Natural killer cell (primary cell): ENCODE results near the gene DNAJC13. TPM values are rescaled to one million over a fixed set of nuclear protein-coding genes. Genes with fewer than 3 reads are reported as not detected.

Experiments
- ATAC-seq, 3 donors: fragments of 150-1000 bp in 2 of 3; fragments of 200-7000 bp in 1 of 3; cut with Tn5 transposase; 1 replicate in 1 of 3; 2 replicates in 2 of 3; pipeline ENCODE4 v1.10.0; 2021; ENCODE audit warnings: mild to moderate bottlenecking in 2 of 3, moderate library complexity in 2 of 3
- DNase-seq, 2 donors: peaks; one replicate each; pipeline versions ENCODE4 v3.0.0 to v3.0.0-alpha.2; 2013 to 2021; ENCODE audit warnings: mixed read lengths in 1 of 2
- H3K27ac ChIP-seq: one replicate; pipeline ENCODE4 v1.5.1; 2013; ENCODE audit warnings: mild to moderate bottlenecking, low read length
- H3K27me3 ChIP-seq: one replicate; pipeline ENCODE4 v1.6.1; 2013; ENCODE audit warnings: low read length; ENCODE audit not compliant: control insufficient read depth, insufficient read depth
- H3K36me3 ChIP-seq: one replicate; pipeline ENCODE4 v1.6.1; 2013; ENCODE audit warnings: low read length; ENCODE audit not compliant: control insufficient read depth, insufficient read depth
- H3K4me1 ChIP-seq: one replicate; pipeline ENCODE4 v1.6.1; 2013; ENCODE audit warnings: low read length; ENCODE audit not compliant: control insufficient read depth, insufficient read depth
- H3K4me3 ChIP-seq: one replicate; pipeline ENCODE4 v1.5.1; 2013; ENCODE audit warnings: low read length
- H3K9me3 ChIP-seq: one replicate; pipeline ENCODE4 v1.6.1; 2013; ENCODE audit warnings: low read length; ENCODE audit not compliant: control insufficient read depth, insufficient read depth
- H3K27ac Mint-ChIP-seq, 2 donors: one replicate each; pipeline ENCODE4 v1.8.0; 2022; ENCODE audit warnings: mild to moderate bottlenecking in 2 of 2, mixed read lengths in 2 of 2, moderate library complexity in 1 of 2
- H3K27me3 Mint-ChIP-seq, 2 donors: one replicate each; pipeline ENCODE4 v1.8.0; 2022; ENCODE audit warnings: low read depth in 2 of 2, mixed read lengths in 2 of 2
- H3K36me3 Mint-ChIP-seq: one replicate; pipeline ENCODE4 v1.8.0; 2022; ENCODE audit warnings: mixed read lengths
- H3K4me1 Mint-ChIP-seq, 2 donors: one replicate each; pipeline ENCODE4 v1.8.0; 2022; ENCODE audit warnings: mixed read lengths in 2 of 2
- H3K4me3 Mint-ChIP-seq: one replicate; pipeline ENCODE4 v1.8.0; 2022; ENCODE audit warnings: mild to moderate bottlenecking, moderate library complexity, mixed read lengths
- H3K9me3 Mint-ChIP-seq, 2 donors: one replicate each; pipeline ENCODE4 v1.8.0; 2022; ENCODE audit warnings: mixed read lengths in 2 of 2
- WGBS: methylation state at CpG from one replicate; pipeline ENCODE4 v1.1.7; 2013; ENCODE audit warnings: missing lambda C conversion rate; ENCODE audit not compliant: insufficient coverage; 5-methylcytosine and 5-hydroxymethylcytosine counted together
- intact Hi-C: fragments of 100-400 bp; cut with micrococcal nuclease; formaldehyde crosslinking; loops from one replicate; pipeline ENCODE4 v1.14.2; 2022
- total RNA-seq, 4 donors: library from RNA; stranded (reverse); fragments of 120-200 nt in 1 of 4; gene quantifications; one replicate each; pipeline versions ENCODE4 v1.2.3 to v1.2.4, GENCODE V29; 2013 to 2022
- TF ChIP-seq, protein P1 (sequence below): fragments of 200-600 bp; IDR thresholded peaks from one replicate; pipeline ENCODE4 v1.8.0; 2022; ENCODE audit warnings: antibody characterized with exemption

Gene DNAJC13
- total RNA-seq, 3 donors from 2014 or later (not counting 1 experiment from before 2014, with no cell fraction given): 30.5 to 44.0 (median 42.9) TPM

DNA sequence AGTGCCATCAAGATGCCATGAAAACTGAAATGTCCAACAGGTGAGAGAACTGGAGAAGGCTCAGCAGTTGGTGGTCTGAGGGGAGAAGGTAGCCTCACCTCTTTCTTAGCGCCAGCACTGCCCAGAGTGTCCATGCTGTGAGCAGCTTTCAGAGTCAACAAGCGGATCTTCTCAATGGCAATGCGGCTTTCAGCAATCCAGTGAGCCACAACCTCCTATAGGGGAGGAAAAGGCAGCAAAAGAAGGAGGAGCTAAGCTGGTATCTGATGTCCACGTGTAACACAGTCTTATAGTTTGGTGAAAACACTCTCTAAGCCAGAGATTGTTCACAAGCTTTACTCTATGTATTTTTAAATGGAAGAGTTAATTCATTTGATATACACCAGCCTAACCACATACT lies 143.7 kb downstream of the DNAJC13 start:
- H3K27me3 ChIP-seq: no peaks in the 10 kb centered on the region
- H3K27ac ChIP-seq: no peak overlapping the region
- H3K27ac Mint-ChIP-seq: no peak overlapping the region
- H3K4me3 ChIP-seq: no peak overlapping the region
- H3K9me3 Mint-ChIP-seq: no peaks in the 10 kb centered on the region
- H3K9me3 ChIP-seq: no peaks in the 10 kb centered on the region
- peaks cover 10% of the 10 kb centered on the region for H3K36me3 ChIP-seq
- H3K4me1 ChIP-seq: no peaks in the 10 kb centered on the region
- intact Hi-C loops: no loop called here
- no peak overlapping the region for H3K4me3 Mint-ChIP-seq
- DNase-seq (no peak), ATAC-seq (no peak)
- 100% methylated on average over 3 of the region's 4 CpGs for WGBS
- TF ChIP-seq, protein P1, sequence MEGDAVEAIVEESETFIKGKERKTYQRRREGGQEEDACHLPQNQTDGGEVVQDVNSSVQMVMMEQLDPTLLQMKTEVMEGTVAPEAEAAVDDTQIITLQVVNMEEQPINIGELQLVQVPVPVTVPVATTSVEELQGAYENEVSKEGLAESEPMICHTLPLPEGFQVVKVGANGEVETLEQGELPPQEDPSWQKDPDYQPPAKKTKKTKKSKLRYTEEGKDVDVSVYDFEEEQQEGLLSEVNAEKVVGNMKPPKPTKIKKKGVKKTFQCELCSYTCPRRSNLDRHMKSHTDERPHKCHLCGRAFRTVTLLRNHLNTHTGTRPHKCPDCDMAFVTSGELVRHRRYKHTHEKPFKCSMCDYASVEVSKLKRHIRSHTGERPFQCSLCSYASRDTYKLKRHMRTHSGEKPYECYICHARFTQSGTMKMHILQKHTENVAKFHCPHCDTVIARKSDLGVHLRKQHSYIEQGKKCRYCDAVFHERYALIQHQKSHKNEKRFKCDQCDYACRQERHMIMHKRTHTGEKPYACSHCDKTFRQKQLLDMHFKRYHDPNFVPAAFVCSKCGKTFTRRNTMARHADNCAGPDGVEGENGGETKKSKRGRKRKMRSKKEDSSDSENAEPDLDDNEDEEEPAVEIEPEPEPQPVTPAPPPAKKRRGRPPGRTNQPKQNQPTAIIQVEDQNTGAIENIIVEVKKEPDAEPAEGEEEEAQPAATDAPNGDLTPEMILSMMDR: no peak
- no peaks in the 10 kb centered on the region for H3K27me3 Mint-ChIP-seq
- no peaks in the 10 kb centered on the region for H3K4me1 Mint-ChIP-seq
- H3K36me3 Mint-ChIP-seq: peaks cover 6% of the 10 kb centered on the region

GRCh38 chr3:132563420-132564069 lies 146.2 kb downstream of the DNAJC13 start:
- H3K9me3 Mint-ChIP-seq: no peaks in the 10 kb centered on the region
- DNase-seq: no peak
- H3K9me3 ChIP-seq: no peaks in the 10 kb centered on the region
- H3K36me3 Mint-ChIP-seq: peaks cover 6% of the 10 kb centered on the region
- no peak overlapping the region for H3K27ac Mint-ChIP-seq
- TF ChIP-seq, protein P1: no peak
- H3K4me1 ChIP-seq: no peaks in the 10 kb centered on the region
- H3K36me3 ChIP-seq: peaks cover 10% of the 10 kb centered on the region
- no peak overlapping the region for H3K27ac ChIP-seq
- no peak for ATAC-seq
- no peak overlapping the region for H3K4me3 ChIP-seq
- H3K27me3 ChIP-seq: no peaks in the 10 kb centered on the region
- WGBS: no CpG with 5 or more reads among the region's 4 CpGs
- no peaks in the 10 kb centered on the region for H3K27me3 Mint-ChIP-seq
- H3K4me1 Mint-ChIP-seq: no peaks in the 10 kb centered on the region
- H3K4me3 Mint-ChIP-seq: no peak overlapping the region
- intact Hi-C loops: no loop called here

- no peak overlapping the region for H3K4me3 ChIP-seq
- Mint-ChIP-seq H3K4me1 (no peaks in the 10 kb centered on the region), H3K27me3 (no peaks in the 10 kb centered on the region), H3K4me3 (no peak overlapping the region), H3K9me3 (no peaks in the 10 kb centered on the region), H3K36me3 (peaks cover 6% of the 10 kb centered on the region), H3K27ac (no peak overlapping the region)
- DNase-seq (no peak), ATAC-seq (no peak)
- H3K36me3 ChIP-seq: peaks cover 7% of the 10 kb centered on the region
- H3K27me3 ChIP-seq: no peaks in the 10 kb centered on the region
- TF ChIP-seq, protein P1: no peak
- 33% methylated on average over 1 of the region's 2 CpGs for WGBS
- no peaks in the 10 kb centered on the region for H3K9me3 ChIP-seq
- intact Hi-C loops: no loop called here
- no peak overlapping the region for H3K27ac ChIP-seq
- no peaks in the 10 kb centered on the region for H3K4me1 ChIP-seq
Measured at GRCh38 chr3:132564070-132564465, 146.8 kb downstream of the DNAJC13 start.

GRCh38 chr3:132568422-132568821 lies 151.1 kb downstream of the DNAJC13 start:
- Histone ChIP-seq H3K4me3 (no peak overlapping the region), H3K9me3 (no peaks in the 10 kb centered on the region), H3K27me3 (no peaks in the 10 kb centered on the region), H3K36me3 (peaks cover 4% of the 10 kb centered on the region), H3K4me1 (no peaks in the 10 kb centered on the region), H3K27ac (no peak overlapping the region)
- no peak for DNase-seq
- Mint-ChIP-seq H3K4me1 (no peaks in the 10 kb centered on the region), H3K27me3 (no peaks in the 10 kb centered on the region), H3K36me3 (peaks cover 6% of the 10 kb centered on the region), H3K27ac (no peak overlapping the region), H3K9me3 (no peaks in the 10 kb centered on the region), H3K4me3 (no peak overlapping the region)
- no peak for ATAC-seq
- TF ChIP-seq, protein P1: no peak
- intact Hi-C loops: no loop called here
- 92% methylated on average over 1 of the region's 2 CpGs for WGBS
